HG03457 (cell line): ENCODE measurements around the gene NOTCH1.

Experiments used
- ATAC-seq: cut with Tn5 transposase; IDR thresholded peaks from one replicate; pipeline ENCODE4 v1.9.1; 2021; ENCODE audit warnings: moderate number of reproducible peaks; ENCODE audit not compliant: unreplicated experiment

The NOTCH1 gene

GRCh38 chr9:136545965-136546696 lies at the start of gene NOTCH1:
NOTCH1 (minus strand) TSS chr9:136546048; CDS start chr9:136545786, 262 bp downstream.
- ATAC-seq = peak; percentile 45

- no peak for ATAC-seq
Observed at GRCh38 chr9:136594492-136594891, 48.6 kb upstream of the NOTCH1 start.

GRCh38 chr9:136593581-136593980 lies 47.7 kb upstream of the NOTCH1 start:
- ATAC-seq = no peak

- ATAC-seq = no peak
Observed at GRCh38 chr9:136592666-136593065, 46.8 kb upstream of the NOTCH1 start.

- no peak for ATAC-seq
Observed at GRCh38 chr9:136590821-136591752, 45.2 kb upstream of the NOTCH1 start.

- ATAC-seq = no peak
Observed at GRCh38 chr9:136589766-136590763, 44.2 kb upstream of the NOTCH1 start.

GRCh38 chr9:136588663-136589464 lies 43.0 kb upstream of the NOTCH1 start:
- ATAC-seq = no peak

- no peak for ATAC-seq
Observed at GRCh38 chr9:136587944-136588662, 42.3 kb upstream of the NOTCH1 start.

GRCh38 chr9:136587145-136587943 lies 41.5 kb upstream of the NOTCH1 start:
- no peak for ATAC-seq

- ATAC-seq = no peak
Observed at GRCh38 chr9:136586391-136586953, 40.6 kb upstream of the NOTCH1 start.

- ATAC-seq = no peak
Observed at GRCh38 chr9:136585531-136586120, 39.8 kb upstream of the NOTCH1 start.

GRCh38 chr9:136584934-136585333 lies 39.1 kb upstream of the NOTCH1 start:
- no peak for ATAC-seq

- ATAC-seq = no peak
Observed at GRCh38 chr9:136584401-136584932, 38.6 kb upstream of the NOTCH1 start.

- no peak for ATAC-seq
Observed at GRCh38 chr9:136582977-136583735, 37.3 kb upstream of the NOTCH1 start.

GRCh38 chr9:136581614-136582447 lies 36.0 kb upstream of the NOTCH1 start:
- ATAC-seq = no peak
